IMR-90 (cell line): ENCODE results near the gene TOP2B. TPM values are rescaled to one million over a fixed set of nuclear protein-coding genes. Genes with fewer than 3 reads are reported as not detected.
A peak's percentile ranks its signal among the peaks of the same experiment; 100 is the strongest.

Source experiments
- ATAC-seq: fragments of 200-7000 bp; cut with Tn5 transposase; 2 replicates; pipeline ENCODE4 v1.9.1; 2020; ENCODE audit warnings: low read depth, mild to moderate bottlenecking, moderate library complexity
- BruUV-seq: library from RNA; stranded (reverse); fragments of 400-500 nt; replicated peaks from 2 replicates; lab custom pipeline; 2021; lab: Mats Ljungman, UMichigan
- CTCF ChIA-PET: fragments of 300-600 bp; formaldehyde crosslinking; extraction: SDS; loops from one replicate; lab custom pipeline; 2021; ENCODE audit warnings: antibody characterized with exemption; lab: Yijun Ruan, JAX
- POLR2A ChIA-PET: fragments of 300-600 bp; sonication (Branson Sonifier 250); formaldehyde crosslinking; loops from one replicate; lab custom pipeline; 2022; ENCODE audit warnings: antibody characterized with exemption; ENCODE audit not compliant: unreplicated experiment; lab: Charles Lee
- DNase-seq: peaks from one replicate; pipeline ENCODE4 v3.0.0; 2013
- H2AFZ ChIP-seq: replicated peaks from 2 replicates; pipeline ENCODE3; 2013; ENCODE audit warnings: low read length, mild to moderate bottlenecking; ENCODE audit not compliant: poor library complexity
- H2AK5ac ChIP-seq: 2 replicates; pipeline ENCODE4 v1.6.1; 2013; ENCODE audit warnings: low read depth, low read length, inconsistent platforms
- H2AK9ac ChIP-seq: replicated peaks from 2 replicates; pipeline ENCODE3; 2013; ENCODE audit warnings: mild to moderate bottlenecking, low read depth, low read length, moderate library complexity; ENCODE audit not compliant: poor library complexity
- H2BK120ac ChIP-seq: 2 replicates; pipeline ENCODE4 v1.6.1; 2013; ENCODE audit warnings: low read depth, low read length, inconsistent platforms
- H2BK15ac ChIP-seq: 3 replicates; pipeline ENCODE4 v1.6.1; 2013; ENCODE audit warnings: low read depth, low read length, inconsistent platforms
- H2BK20ac ChIP-seq: 2 replicates; pipeline ENCODE4 v1.6.1; 2013; ENCODE audit warnings: low read depth, mild to moderate bottlenecking, inconsistent platforms, low read length, moderate library complexity
- H2BK5ac ChIP-seq: 2 replicates; pipeline ENCODE4 v1.6.1; 2013; ENCODE audit warnings: mild to moderate bottlenecking, low read depth, low read length, inconsistent platforms; ENCODE audit not compliant: poor library complexity, severe bottlenecking
- H3K14ac ChIP-seq: replicated peaks from 2 replicates; pipeline ENCODE4 v1.6.1; 2013; ENCODE audit warnings: low read depth, low read length, inconsistent platforms
- H3K18ac ChIP-seq: 2 replicates; pipeline ENCODE4 v1.6.1; 2013; ENCODE audit warnings: low read depth, low read length, control low read depth
- H3K23ac ChIP-seq: 2 replicates; pipeline ENCODE4 v1.6.1; 2013; ENCODE audit warnings: low read depth, low read length, inconsistent platforms
- H3K27ac ChIP-seq: 2 replicates; pipeline ENCODE4 v1.5.1; 2013; ENCODE audit warnings: mild to moderate bottlenecking, control low read depth, low read length; ENCODE audit not compliant: insufficient read depth
- H3K27me3 ChIP-seq: 2 replicates; pipeline ENCODE4 v1.6.1; 2013; ENCODE audit warnings: low read length; ENCODE audit not compliant: control insufficient read depth, insufficient read depth
- H3K36me3 ChIP-seq: 2 replicates; pipeline ENCODE4 v1.6.1; 2013; ENCODE audit warnings: low read length, mixed read lengths; ENCODE audit not compliant: control insufficient read depth, insufficient read depth
- H3K4ac ChIP-seq: 2 replicates; pipeline ENCODE4 v1.6.1; 2013; ENCODE audit warnings: low read depth, low read length, inconsistent platforms
- H3K4me1 ChIP-seq: 2 replicates; pipeline ENCODE4 v1.6.1; 2013; ENCODE audit warnings: low read length, mixed read lengths; ENCODE audit not compliant: control insufficient read depth, insufficient read depth
- H3K4me2 ChIP-seq: 2 replicates; pipeline ENCODE4 v1.6.1; 2013; ENCODE audit warnings: low read depth, mild to moderate bottlenecking, control low read depth, low read length, moderate library complexity
- H3K4me3 ChIP-seq: 2 replicates; pipeline ENCODE4 v1.5.1; 2013; ENCODE audit warnings: low read depth, mild to moderate bottlenecking, control low read depth, low read length, moderate library complexity; ENCODE audit not compliant: insufficient read depth
- H3K56ac ChIP-seq: 2 replicates; pipeline ENCODE4 v1.6.1; 2013; ENCODE audit warnings: low read length, inconsistent platforms; ENCODE audit not compliant: insufficient read depth; ENCODE audit errors: extremely low read depth
- H3K79me1 ChIP-seq, 2 experiments: 2 replicates each; pipeline ENCODE4 v1.6.1; 2013; ENCODE audit warnings: low read length in 2 of 2, inconsistent platforms in 1 of 2, low read depth in 1 of 2
- H3K9ac ChIP-seq: 2 replicates; pipeline ENCODE4 v1.6.1; 2013; ENCODE audit warnings: low read depth, low read length, control low read depth
- H3K9me1 ChIP-seq: 2 replicates; pipeline ENCODE4 v1.6.1; 2013; ENCODE audit warnings: low read length, inconsistent platforms; ENCODE audit not compliant: insufficient read depth
- H3K9me3 ChIP-seq: 2 replicates; pipeline ENCODE4 v1.6.1; 2013; ENCODE audit warnings: low read length; ENCODE audit not compliant: control insufficient read depth, insufficient read depth
- H4K20me1 ChIP-seq: 2 replicates; pipeline ENCODE4 v1.6.1; 2013; ENCODE audit warnings: low read length, inconsistent platforms; ENCODE audit not compliant: insufficient read depth
- H4K5ac ChIP-seq: 2 replicates; pipeline ENCODE4 v1.6.1; 2013; ENCODE audit warnings: mild to moderate bottlenecking, low read depth, low read length, control low read depth
- H4K8ac ChIP-seq, 2 experiments: 2 replicates each; pipeline ENCODE4 v1.6.1; 2013; ENCODE audit warnings: low read depth in 2 of 2, low read length in 2 of 2, control low read depth in 1 of 2, inconsistent platforms in 1 of 2
- H4K91ac ChIP-seq: 2 replicates; pipeline ENCODE4 v1.6.1; 2013; ENCODE audit warnings: low read depth, low read length, inconsistent platforms; ENCODE audit not compliant: insufficient read depth
- CEBPB ChIP-seq: IDR thresholded peaks from 2 replicates; pipeline ENCODE4 v1.6.1; 2012; ENCODE audit warnings: low read depth, low read length, improper control_type of control experiment
- FOS ChIP-seq: fragments of 150-350 bp; IDR thresholded peaks from 2 replicates; pipeline ENCODE4 v1.6.1; 2016; ENCODE audit warnings: low read depth, low read length
- WGBS, 2 experiments: methylation state at CpG; one replicate each; pipeline versions ENCODE4 v1.1.5 to v1.1.7; 2013; ENCODE audit warnings: missing lambda C conversion rate in 2 of 2; ENCODE audit not compliant: insufficient read length in 1 of 2; ENCODE audit errors: extremely low coverage in 2 of 2; 5-methylcytosine and 5-hydroxymethylcytosine counted together
- dilution Hi-C: fragments of 300-500 bp; cut with HindIII; formaldehyde crosslinking; loops from one replicate; pipeline ENCODE4 v1.14.3; 2018; ENCODE audit warnings: low sequenced_read_pairs; ENCODE audit not compliant: unreplicated experiment
- in situ Hi-C: fragments of 300-500 bp; cut with MboI; formaldehyde crosslinking; loops from 3 replicates; pipeline ENCODE4 v1.14.3; 2019; ENCODE audit warnings: low sequenced_read_pairs, inconsistent platforms, mixed read lengths
- intact Hi-C: fragments of 100-400 bp; cut with micrococcal nuclease; formaldehyde crosslinking; loops from 2 replicates; pipeline ENCODE4 v1.10.0; 2022
- polyA plus RNA-seq, 3 experiments: library from polyadenylated mRNA; depleted of rRNA; stranded (reverse); fragments of >200 nt; gene quantifications; 2 replicates each; pipeline ENCODE4 v1.2.3, GENCODE V29; 2012; ENCODE audit warnings: low replicate concordance in 1 of 3
- total RNA-seq: library from RNA; depleted of rRNA; stranded (reverse); fragments of >200 nt; gene quantifications from 2 replicates; pipeline ENCODE4 v1.2.3, GENCODE V29; 2012

The TOP2B gene
- total and polyA plus RNA-seq, 2 of the 4 experiments (the other 2 are of a cell fraction), result 45.5 to 53.4 TPM

DNA sequence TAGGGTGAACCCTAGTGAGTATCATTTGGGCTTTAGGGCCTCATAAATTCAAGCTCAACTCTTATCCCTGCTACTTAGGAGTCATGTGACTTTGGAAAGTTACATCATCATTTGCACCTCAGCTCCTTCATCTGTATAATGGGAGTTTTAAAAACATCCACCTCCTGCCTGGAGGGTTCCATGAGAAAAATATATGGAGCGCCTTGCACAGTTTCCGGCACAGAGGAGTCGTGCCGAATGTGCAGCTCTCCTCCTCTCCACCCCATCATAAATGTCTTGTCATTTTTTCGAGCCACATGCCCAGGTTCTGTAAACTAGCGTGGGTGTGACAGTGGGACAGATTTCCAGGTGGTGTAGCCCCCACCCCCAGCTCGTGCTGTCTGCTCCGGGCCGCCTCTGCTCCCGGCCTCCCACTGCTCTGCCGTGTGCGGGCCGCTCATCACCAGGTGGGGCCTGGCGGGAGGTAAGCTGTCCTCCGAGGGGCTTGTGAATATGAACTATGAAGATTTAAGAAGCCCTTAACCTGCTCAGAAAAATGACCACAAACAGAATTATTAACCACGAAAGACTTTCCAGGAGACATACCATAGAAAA lies 90.4 kb downstream of the TOP2B start:
- Histone ChIP-seq H2BK15ac (peak overlapping the region; percentile 76; the same call in 2 of the 3 replicates), H4K8ac (peak overlapping the region; percentile 79 to 88), H3K14ac (peak overlapping the region; percentile 89), H2AK5ac (peak overlapping the region; percentile 83), H2AFZ (peak overlapping the region; percentile 92), H4K91ac (peak overlapping the region; percentile 85), H3K9me1 (peaks cover 10% of the 10 kb centered on the region), H3K4me1 (peaks cover 9% of the 10 kb centered on the region), H3K79me1 (no peaks in the 10 kb centered on the region), H4K20me1 (no peaks in the 10 kb centered on the region), H3K18ac (peak overlapping the region; percentile 51; the same call in 1 of the 2 replicates), H2BK120ac (peak overlapping the region; percentile 95), H3K36me3 (no peaks in the 10 kb centered on the region), H2BK5ac (peak overlapping the region; percentile 93), H3K9me3 (no peaks in the 10 kb centered on the region), H3K4me2 (no peak overlapping the region), H2AK9ac (peak overlapping the region; percentile 45), H3K27me3 (no peaks in the 10 kb centered on the region), H3K56ac (peak overlapping the region; percentile 2; the same call in 1 of the 2 replicates), H2BK20ac (peak overlapping the region; percentile 97), H3K23ac (peak overlapping the region; percentile 55; the same call in 1 of the 2 replicates), H3K27ac (no peak overlapping the region), H4K5ac (peak overlapping the region; percentile 39; the same call in 1 of the 2 replicates), H3K9ac (no peak overlapping the region), H3K4me3 (no peak overlapping the region), H3K4ac (peak overlapping the region; percentile 94)
- CTCF ChIA-PET, result interaction anchor here (0.8 kb wide), 1 partner anchor 19 kb away, joined by 3 read pairs; no protein-coding TSS in a partner anchor
- 0 out of 2 replicates have a peak, but pooled peaks have one; percentile 10 for TF ChIP-seq CEBPB
- no peak for TF ChIP-seq FOS
- dilution Hi-C loops, result no loop called here
- no TSS peak for BruUV-seq
- POLR2A ChIA-PET, result no interaction called here
- no CpG with 5 or more reads among the region's 16 CpGs for WGBS, 2 experiments
- ATAC-seq (no peak), DNase-seq (no peak)
- intact Hi-C loops, result loop anchor here (5.0 kb wide), 1 partner anchor 1282 kb away; no protein-coding TSS in a partner anchor
- in situ Hi-C loops, result no loop called here
